HG03025 (cell line): ENCODE measurements around the gene DFFA.

ENCODE experiments used
- ATAC-seq: cut with Tn5 transposase; IDR thresholded peaks from one replicate; pipeline ENCODE4 v1.9.1; 2021; ENCODE audit warnings: mild to moderate bottlenecking, moderate library complexity; ENCODE audit not compliant: unreplicated experiment, low FRiP score

The DFFA gene, protein sequence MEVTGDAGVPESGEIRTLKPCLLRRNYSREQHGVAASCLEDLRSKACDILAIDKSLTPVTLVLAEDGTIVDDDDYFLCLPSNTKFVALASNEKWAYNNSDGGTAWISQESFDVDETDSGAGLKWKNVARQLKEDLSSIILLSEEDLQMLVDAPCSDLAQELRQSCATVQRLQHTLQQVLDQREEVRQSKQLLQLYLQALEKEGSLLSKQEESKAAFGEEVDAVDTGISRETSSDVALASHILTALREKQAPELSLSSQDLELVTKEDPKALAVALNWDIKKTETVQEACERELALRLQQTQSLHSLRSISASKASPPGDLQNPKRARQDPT

DNA sequence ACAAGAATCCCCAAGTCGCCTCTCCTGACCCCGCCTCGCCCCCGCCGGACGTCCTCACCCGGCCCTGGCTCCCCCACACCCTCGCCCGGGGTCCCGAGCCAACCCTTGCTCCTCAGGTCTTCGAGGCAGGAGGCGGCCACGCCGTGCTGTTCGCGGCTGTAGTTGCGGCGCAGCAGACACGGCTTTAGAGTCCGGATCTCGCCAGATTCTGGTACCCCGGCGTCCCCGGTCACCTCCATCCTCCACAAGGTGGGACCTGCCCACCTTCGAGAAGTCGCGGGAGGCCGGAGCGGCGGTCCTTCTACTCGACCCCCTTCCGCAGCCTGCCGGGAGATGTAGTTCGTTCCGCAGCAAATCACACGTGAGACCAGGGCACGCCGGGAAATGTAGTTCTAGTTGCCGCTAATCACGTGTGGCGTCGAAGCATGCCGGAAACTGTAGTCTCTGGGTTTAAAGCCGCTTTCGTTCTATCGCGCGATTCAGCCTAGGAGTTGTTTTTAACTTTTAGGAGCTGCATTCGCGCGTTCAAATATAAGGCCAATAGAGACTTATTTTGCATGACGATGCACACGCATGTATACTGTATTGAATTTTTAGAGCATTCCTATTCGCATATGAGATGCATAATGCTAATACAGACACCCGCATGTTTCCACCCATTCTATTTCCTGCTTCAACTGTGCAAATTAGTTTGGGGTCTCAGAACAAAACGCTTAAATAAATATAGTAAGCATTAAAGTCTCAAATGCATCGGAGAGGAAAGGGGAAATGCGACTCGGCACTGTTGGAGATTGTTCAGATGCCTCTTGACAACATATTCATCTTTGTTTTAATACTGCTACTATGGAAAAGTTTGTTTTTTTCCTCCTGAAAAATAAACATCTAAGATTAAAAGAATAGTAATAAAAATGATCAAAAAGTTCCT, at the start of gene DFFA:
Gene DFFA (minus strand): TSS at position 310 of the 925 bp plus-strand sequence. CDS start 71 bp downstream, at position 239.
- ATAC-seq, result peak; percentile 80

DNA sequence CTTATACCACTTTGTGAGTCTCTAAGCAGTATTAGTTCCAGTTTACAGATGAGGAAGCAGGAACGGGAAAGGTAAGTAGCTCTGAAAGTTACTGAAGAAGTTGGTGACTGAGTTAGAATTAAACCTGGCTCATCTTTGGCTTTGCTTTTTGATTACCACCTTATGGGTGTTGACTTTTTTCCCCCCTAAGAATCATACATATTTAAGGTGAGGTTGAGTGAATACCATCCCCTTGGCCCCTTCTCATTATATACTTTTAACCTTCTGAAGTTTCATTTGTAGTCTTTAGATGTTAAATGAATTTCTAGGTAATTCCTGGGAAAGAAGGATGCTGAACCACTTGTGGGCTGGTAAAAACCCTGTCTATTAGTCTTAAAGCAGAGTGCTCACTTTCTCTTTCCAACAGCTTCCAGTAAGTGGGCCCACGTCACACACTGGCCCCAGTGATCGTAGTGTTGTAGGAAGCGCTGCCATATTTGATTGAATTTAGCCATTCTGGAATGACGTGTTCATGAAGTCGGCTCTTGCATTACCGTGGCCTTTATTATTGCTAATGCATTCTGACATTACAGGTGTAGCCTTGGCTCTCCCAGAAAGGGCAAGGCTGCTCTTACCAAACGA, 49.3 kb upstream of the DFFA start:
- ATAC-seq, result no peak

DNA sequence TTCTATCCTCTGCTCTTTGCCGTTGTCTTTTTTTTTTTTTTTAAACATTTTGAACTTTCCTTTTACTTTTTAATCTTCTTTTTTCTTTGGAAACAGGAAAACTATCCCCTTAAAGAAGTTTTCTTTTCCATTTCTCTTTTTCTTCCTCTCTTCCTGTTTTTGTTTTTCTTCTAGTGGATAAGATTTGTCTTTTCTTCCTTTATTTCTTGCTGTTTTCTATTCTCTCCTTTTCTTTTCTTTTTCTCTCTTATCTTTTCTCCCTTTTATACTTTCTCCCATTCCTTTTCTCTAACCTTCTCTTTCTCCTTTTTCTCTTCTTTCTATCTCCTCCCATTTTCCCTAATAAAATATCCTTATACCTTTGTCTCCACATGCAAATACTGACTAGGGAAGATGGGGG, 48.6 kb upstream of the DFFA start:
- no peak for ATAC-seq

DNA sequence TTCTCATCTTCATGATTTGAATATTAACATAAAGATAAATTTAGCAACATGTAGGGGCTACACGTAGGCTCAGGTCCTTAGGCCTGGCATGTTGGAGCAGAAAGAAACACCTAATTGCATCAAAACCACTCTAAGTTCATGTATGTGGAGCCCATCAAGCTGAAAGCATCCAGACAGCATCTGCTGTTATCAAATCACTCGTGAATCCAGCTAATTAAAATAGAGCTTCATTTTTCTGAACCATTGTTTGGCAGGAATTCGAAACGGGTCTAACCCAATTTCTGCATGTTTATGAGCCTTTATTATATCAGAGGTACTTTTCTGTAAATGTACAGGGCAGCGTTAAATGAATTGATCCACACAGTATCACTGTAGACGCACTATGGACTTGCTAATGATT, 48.2 kb upstream of the DFFA start:
- no peak for ATAC-seq

DNA sequence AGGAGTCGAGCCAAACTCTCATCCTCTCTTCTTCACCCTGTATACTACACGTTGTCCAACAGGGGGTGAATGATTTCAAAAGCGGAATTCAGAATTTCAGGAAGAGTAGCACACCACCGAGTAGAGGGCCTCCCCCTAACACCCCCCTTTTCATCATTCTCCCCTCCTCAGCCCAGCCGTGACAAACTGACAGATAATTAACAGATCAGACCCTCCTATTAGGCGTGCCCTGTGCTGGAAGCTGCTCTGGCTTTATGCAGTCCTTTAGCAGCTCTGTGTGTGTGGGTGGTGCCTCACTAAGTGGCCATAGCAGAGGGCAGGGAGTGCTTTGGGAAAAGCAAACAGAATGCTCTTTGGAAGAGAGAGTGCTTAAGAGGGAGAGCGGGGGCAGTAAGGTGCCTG, 46.7 kb upstream of the DFFA start:
- no peak for ATAC-seq

DNA sequence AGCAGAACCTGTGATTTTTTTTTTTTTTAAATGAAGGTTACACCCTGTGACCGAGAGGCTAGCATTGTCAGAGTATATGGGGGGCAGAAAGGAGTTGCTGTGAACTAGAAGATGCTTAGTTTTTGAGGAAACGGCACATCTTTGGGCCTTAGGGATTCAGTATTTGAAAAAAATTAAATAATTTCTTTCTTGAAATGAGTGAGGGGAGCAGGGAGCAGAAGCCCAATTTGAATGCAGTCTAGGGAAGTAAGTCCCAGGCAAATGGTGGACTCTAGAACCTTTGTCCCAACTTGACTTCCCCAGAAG, 45.3 kb upstream of the DFFA start:
- ATAC-seq, result no peak

DNA sequence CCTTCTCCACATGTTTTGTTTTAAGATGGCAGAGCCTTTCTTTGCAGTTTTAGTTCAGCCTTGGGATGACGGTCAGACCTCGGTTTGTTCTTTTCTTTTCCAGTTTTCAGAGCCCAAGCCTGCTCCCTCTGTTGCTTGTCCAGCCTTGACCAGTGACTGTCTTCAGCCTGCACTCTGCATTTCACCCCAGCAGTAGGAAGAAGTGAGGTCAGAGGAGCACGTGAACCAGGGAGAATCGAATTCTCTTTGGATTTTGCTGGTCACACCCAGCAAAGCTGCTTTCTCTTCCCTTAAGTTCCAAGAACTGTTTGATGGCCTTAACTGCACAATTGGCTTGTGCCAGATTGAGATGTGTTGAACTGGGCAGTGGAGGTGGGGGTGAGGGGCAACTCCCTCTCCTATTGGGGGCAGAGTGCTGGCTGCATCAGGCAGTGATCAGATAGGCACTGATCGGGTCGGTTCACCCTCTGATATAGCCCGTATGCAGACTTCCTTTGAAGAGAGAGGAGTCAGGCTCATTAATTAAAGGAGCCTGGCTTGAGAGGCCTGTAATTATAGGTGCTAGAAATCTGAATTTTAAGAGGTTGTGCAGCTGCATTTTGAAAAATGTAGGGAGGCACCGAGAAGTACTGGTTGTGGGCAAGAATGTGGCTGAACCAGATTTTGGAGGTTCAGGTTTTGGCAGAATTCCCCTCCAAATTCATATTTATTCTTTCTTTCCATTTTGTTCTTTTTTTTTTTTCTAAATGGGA, 44.8 kb upstream of the DFFA start:
- no peak for ATAC-seq

DNA sequence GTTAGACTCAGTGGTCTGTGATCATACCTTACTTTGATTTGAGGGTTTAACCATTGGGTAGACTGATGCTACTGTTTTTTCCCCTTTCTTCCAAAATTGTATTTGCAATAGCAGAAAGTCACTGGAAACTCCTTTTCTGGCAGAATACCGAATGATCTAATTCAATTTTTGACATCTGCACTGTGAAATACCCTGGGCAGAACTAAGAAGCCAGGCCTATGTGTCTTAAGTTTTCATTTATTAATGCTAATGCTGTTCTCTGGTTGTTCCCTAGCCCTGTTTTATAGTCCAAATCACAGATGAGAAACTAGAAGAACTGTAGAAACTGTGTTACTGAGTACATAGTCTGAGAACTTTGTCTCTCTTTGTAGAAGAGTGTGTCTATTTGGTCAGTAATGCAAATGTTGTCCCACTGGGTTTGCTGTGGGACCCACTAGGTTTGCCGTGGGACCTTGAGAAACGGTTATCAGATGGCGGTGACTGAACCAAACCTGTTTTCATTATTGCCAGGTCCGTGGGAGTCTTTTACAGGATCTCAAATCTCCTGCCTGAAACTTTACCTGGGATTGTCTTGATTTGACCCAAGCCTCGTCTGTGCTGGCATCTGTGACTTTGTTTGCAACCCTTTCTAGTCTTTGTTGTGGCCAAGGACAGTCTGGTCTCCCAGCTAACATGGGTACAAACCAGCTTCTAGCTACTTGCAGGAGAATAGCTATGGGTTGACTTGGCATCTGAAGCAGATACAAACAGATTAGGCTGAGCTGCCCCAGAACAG, 43.8 kb upstream of the DFFA start:
- no peak for ATAC-seq

DNA sequence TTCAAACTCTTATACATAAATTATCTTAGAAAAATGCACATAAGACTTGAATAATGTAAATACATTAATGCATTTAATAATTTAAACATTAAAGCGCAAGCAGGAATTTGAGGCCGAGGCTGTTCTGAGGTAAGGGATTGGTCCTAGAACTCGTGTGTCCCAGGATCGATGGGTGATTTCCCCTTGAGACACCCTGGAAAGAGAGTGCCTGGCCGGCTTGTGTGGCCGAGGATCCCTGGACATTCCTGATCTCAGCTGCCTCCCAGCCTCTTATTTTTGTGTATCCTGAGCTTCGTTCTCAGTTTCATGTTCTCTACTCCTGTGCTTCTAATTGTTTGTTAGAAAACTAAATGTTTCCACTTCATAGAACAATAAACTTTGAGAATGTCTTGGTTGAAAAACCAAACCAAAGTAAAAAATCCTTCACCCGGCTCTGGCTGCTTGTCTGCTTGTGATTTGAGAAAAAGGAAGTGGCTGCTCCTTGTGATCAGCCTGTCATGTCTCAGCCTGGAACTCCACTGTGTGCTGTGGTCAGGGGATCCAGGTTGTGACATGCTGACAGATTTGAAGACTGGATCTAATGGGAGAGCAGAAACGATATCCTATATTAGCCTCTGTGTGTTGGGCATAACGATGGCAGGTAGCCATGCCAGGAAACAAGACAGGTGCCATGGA, 43.1 kb upstream of the DFFA start:
- ATAC-seq, result no peak

DNA sequence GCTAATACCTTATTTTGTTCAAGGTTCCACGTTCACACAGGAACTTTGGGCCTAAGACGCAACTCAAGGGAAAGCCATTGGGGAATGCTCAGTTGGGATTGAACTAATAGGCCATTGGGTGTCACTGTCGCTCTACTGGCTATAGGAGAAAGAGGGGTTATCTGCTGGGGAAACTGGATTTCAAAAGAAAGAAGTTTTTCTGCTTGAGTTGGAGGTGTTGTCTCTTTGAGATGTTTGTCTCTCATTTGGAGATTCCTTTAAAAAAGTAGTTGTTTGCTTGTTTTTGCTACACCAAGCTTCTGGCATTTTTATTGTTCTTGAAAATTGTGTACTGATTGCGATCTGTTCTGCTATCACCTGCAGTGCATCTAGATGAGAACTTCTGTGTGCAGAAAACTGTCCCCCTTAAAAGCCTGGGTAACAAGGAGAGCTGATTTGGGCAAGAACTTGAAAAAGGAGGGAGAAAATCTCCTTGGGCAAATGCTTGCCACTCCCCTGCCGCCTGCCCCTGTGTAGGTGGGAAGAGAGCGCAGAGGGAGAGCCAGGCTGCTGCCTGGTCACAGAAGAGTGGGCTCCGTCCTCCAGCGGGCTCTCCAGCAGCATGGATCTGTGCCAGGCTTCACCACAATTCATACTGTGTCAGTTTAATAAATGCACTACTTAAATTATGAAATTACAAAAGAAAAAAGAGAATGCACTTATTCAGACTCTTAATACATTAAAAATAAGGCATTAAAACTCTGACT, 42.3 kb upstream of the DFFA start:
- no peak for ATAC-seq

DNA sequence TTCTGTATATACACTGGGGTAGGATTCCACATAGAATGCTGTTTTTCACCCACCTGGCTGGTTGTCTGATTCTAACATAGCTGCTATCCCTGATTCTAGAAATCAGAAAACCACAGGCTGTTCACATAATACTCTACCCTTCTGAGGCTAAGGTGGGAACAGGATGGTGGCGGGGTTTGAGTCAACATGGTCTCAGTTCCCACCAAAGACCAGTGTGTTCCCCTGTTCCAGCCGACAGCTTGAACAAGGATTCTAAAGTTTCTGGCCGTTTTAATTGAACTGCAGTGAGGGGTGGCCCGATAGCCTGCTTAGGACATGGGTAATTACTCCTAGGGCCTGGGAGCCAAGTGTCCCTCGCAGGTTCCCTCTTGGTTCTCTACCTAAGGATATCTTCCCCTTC, 40.9 kb upstream of the DFFA start:
- no peak for ATAC-seq

DNA sequence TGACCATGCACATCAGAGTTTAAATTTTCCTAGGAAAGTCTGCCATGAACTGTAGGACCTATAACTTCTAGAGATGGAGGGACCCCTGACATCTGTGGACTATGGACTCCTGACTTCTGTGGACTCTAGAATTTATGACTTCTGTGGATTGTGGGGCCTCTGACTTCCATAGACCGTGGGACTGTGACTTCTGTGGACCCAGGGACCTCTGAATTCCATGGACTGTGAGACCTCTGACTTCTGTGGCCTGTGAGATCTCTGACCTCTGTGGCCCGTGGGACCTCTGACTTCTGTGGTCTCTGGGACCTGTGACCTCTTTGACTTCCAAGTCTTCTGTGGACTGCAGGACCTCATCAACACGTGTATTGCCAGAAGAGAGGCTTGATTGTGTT, 39.2 kb upstream of the DFFA start:
- no peak for ATAC-seq

DNA sequence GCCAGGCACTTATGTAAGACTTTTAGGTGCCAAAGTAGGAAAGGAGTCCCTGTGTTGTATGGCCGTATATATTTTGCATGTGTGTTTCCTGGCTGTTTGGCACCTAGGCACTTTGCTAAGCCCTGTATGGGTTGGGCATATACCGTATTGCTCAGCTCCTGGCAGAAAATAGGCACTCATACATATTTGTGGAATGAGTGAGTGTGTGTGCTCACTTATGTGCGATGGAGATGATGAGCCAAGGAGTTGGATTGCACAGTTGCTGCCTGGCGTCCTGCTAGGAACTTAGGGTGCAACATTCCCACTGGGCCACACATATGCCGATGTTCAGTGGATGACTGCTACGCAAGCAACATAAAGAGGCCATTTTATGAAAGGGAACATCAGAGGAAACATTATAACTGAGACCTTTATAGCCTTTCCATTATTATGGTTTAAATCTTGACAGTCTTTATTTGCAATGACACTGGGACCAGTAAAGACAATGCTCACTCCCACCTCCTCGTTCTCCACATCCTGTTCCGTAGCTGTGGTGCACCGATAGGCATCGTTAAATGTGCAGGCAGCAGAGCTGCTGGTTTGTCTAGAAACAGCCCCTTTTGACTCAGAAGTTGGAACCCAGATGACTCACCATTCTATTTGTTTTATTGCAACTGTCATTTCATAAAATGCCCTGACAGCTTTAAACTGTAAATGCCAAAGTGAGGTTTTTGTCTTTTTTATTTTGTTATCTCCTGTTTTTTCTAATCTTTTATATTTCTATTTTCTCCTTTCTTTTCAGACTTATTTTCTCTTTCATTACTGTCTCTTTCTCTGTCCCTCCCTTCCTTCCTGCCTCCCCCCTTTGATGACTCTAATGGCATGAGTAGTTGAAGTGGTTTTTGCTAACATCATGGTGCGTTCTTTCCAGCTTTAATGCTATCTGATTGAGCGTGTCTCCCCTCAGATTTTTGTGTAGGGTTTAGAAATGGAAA, 38.5 kb upstream of the DFFA start:
- ATAC-seq, result no peak

DNA sequence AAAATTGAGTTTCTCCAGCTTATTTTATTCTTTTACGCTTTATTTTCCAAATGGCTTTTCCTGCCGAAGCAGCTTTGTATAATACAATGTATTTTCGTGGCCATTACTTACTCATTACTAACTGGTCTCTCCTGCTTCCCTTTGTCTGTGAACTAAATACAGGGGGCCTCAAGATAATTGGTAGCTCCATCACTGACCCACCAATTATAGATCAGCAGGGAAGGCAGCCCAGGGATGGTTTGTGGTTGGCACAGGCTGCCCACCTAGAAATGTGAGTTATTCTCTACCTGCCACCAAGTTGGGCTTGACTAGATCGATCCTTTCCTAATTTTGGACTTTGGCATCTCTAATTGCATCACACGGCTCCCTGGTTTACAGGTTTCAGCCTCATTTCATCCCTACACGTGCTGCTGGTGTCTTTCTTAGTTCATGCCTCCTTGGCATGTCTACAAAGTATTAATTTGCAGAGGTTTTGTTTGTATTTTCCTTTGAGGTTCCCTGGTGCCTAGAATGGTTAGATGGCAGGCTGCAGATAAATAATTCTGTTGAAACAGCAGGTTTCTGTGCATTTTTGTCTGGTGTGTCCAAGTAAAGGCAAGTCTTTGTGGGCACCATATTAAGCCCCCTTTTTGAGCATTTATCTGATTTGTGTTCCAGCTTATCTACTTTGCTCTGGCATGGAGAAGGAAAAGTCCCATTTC, 37.6 kb upstream of the DFFA start:
- ATAC-seq, result no peak

DNA sequence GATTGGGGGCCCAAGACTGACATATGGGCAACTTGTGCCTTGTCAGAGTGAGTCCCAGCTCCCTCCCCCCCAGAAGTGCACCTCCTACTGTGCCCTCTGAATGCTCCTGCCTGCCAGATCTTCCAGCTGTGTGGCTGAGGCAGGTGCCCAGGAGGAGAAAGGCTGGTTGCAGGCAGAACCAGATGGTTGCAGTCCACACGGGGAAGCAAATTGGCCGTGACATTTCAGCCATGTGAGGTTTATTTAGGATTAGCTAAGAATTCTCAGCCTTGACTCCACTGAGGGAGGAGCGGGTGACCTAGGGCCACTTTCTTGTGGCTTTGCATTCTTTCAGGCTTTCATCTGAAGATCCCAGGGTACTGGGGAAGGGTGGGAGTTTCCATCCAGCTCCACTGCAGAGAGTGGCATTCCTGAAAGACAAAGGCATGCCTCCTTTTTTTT, 36.2 kb upstream of the DFFA start:
- ATAC-seq, result no peak

DNA sequence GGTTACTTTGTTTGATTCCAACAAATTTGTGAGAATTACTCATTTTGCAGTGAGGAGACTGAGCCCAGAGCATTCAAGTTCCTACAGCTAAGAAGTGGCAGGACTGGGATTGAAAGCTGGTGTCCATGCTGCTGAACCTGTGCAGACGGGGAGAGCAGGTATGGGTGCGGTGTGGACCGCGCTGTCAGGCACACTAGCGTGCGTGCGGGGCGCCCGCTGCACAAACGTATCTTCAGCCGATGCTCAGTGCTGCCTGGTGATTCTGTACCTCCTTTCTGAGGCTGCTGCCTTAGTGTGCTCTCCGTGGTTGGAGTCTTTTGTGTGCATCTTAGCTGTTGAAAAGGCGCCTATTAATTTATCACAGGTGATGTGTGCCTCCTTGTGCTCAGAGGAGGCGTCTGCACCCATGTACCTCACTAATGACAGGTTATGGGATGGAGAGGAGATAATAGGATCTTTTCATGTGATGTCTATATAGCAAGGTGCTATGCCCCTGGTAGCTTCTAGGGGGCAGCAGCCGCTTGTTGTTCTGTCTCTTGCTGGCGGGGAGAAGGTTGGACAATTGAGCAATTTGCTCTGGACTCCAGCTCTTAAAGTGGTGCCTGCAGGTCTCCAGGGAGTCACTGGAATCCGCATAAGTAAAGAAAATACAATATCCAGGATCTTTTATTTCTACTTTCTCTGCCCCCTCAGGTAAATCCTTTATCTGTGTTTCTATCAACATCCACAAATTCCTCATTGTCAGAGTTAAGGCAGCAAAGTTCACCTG, 35.0 kb upstream of the DFFA start:
- no peak for ATAC-seq
